Tibial nerve (tissue), 4 donors: ENCODE measurements around the gene PLS3. TPM values are rescaled to one million over a fixed set of nuclear protein-coding genes. Genes with fewer than 3 reads are reported as not detected.

Experiments used
- DNase-seq, 2 donors: peaks; one replicate each; pipeline ENCODE4 v3.0.0-alpha.2; 2019; ENCODE audit warnings: low spot score in 2 of 2
- H3K27ac ChIP-seq, 4 donors: fragments of 200-600 bp; sonication (generic) in 3 of 4; one replicate each; pipeline ENCODE4 v1.5.1; 2017 to 2019; ENCODE audit warnings: mild to moderate bottlenecking in 1 of 4
- H3K27me3 ChIP-seq, 2 donors: fragments of 200-600 bp; sonication (generic) in 1 of 2; one replicate each; pipeline versions ENCODE4 v1.5.1 to v1.6.0; 2017 to 2019
- H3K36me3 ChIP-seq, 3 donors: fragments of 200-600 bp; sonication (generic); one replicate each; pipeline ENCODE4 v1.5.1; 2018 to 2019
- H3K4me1 ChIP-seq, 4 donors: fragments of 200-600 bp; sonication (generic) in 3 of 4; one replicate each; pipeline ENCODE4 v1.5.1; 2017 to 2019
- H3K4me3 ChIP-seq, 4 donors: fragments of 200-600 bp; sonication (generic) in 3 of 4; one replicate each; pipeline ENCODE4 v1.5.1; 2017 to 2019; ENCODE audit warnings: mild to moderate bottlenecking in 1 of 4, moderate library complexity in 1 of 4
- H3K9me3 ChIP-seq, 4 donors: fragments of 200-600 bp; sonication (generic) in 3 of 4; one replicate each; pipeline ENCODE4 v1.5.1; 2017 to 2019
- EP300 ChIP-seq, 2 donors: sonication (generic); formaldehyde crosslinking; IDR thresholded peaks; one replicate each; pipeline ENCODE4 v1.6.1; 2017; ENCODE audit warnings: antibody characterized with exemption in 2 of 2, mild to moderate bottlenecking in 1 of 2
- POLR2A ChIP-seq, 2 donors: fragments of 450-650 bp; IDR thresholded peaks; one replicate each; pipeline ENCODE4 v1.6.1; 2017; ENCODE audit warnings: antibody characterized with exemption in 2 of 2, mild to moderate bottlenecking in 2 of 2, moderate library complexity in 2 of 2
- WGBS, 2 donors: methylation state at CpG; one replicate each; pipeline ENCODE4 v1.1.5; 2018; 5-methylcytosine and 5-hydroxymethylcytosine counted together
- total RNA-seq, 4 donors: library from RNA; depleted of rRNA; stranded (reverse); fragments of >200 nt; gene quantifications; one replicate each; pipeline ENCODE4 v1.1.0, GENCODE V29; 2016
- TF ChIP-seq, protein P1 (sequence below), 5 experiments: fragments of 200-600 bp in 3 of 5; fragments of 450-650 bp in 2 of 5; sonication (generic) in 3 of 5; IDR thresholded peaks; one replicate each; pipeline ENCODE4 v1.5.1; 2016 to 2019; ENCODE audit warnings: antibody characterized with exemption in 5 of 5, mild to moderate bottlenecking in 3 of 5, moderate library complexity in 2 of 5

Gene PLS3
- total RNA-seq, 4 donors from 2014 or later, result 60.9 to 93.8 (median 82.4) TPM

GRCh38 chrX:115598556-115598955, 37.6 kb downstream of the PLS3 start:
- Histone ChIP-seq H3K9me3 (no peaks in the 10 kb centered on the region), H3K27me3 (peaks cover 0 to 33% of the 10 kb centered on the region in 2 donors), H3K4me1 (no peaks in the 10 kb centered on the region), H3K27ac (no peak overlapping the region), H3K4me3 (no peak overlapping the region), H3K36me3 (no peaks in the 10 kb centered on the region)
- no peak for TF ChIP-seq POLR2A (IDR thresholded peaks at IDR 0.05)
- TF ChIP-seq EP300 (IDR thresholded peaks at IDR 0.05), result no peak
- TF ChIP-seq, protein P1, sequence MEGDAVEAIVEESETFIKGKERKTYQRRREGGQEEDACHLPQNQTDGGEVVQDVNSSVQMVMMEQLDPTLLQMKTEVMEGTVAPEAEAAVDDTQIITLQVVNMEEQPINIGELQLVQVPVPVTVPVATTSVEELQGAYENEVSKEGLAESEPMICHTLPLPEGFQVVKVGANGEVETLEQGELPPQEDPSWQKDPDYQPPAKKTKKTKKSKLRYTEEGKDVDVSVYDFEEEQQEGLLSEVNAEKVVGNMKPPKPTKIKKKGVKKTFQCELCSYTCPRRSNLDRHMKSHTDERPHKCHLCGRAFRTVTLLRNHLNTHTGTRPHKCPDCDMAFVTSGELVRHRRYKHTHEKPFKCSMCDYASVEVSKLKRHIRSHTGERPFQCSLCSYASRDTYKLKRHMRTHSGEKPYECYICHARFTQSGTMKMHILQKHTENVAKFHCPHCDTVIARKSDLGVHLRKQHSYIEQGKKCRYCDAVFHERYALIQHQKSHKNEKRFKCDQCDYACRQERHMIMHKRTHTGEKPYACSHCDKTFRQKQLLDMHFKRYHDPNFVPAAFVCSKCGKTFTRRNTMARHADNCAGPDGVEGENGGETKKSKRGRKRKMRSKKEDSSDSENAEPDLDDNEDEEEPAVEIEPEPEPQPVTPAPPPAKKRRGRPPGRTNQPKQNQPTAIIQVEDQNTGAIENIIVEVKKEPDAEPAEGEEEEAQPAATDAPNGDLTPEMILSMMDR (IDR thresholded peaks at IDR 0.05), result no peak
- DNase-seq, result no peak
- 50 to 53% methylated on average over 1 of the region's 1 CpG for WGBS, 2 donors

GRCh38 chrX:115602308-115602707, 41.3 kb downstream of the PLS3 start:
- Histone ChIP-seq H3K27ac (peak overlapping the region in 1 of 4 donors; percentile 28), H3K4me1 (no peaks in the 10 kb centered on the region), H3K9me3 (no peaks in the 10 kb centered on the region), H3K36me3 (no peaks in the 10 kb centered on the region), H3K27me3 (peaks cover 0 to 27% of the 10 kb centered on the region in 2 donors), H3K4me3 (no peak overlapping the region)
- TF ChIP-seq EP300 (IDR thresholded peaks at IDR 0.05), result no peak
- DNase-seq, result no peak

GRCh38 chrX:115602729-115603389, 41.9 kb downstream of the PLS3 start:
- TF ChIP-seq EP300 (IDR thresholded peaks at IDR 0.05) (no peak), POLR2A (IDR thresholded peaks at IDR 0.05) (no peak)
- TF ChIP-seq, protein P1 (IDR thresholded peaks at IDR 0.05), result no peak
- Histone ChIP-seq H3K27ac (peak overlapping the region in 1 of 4 donors; percentile 28), H3K4me1 (no peaks in the 10 kb centered on the region), H3K9me3 (no peaks in the 10 kb centered on the region), H3K27me3 (peaks cover 0 to 26% of the 10 kb centered on the region in 2 donors), H3K4me3 (no peak overlapping the region), H3K36me3 (no peaks in the 10 kb centered on the region)
- DNase-seq, result no peak
- WGBS, 2 donors, result 32 to 56% methylated on average over 4 of the region's 4 CpGs

DNA sequence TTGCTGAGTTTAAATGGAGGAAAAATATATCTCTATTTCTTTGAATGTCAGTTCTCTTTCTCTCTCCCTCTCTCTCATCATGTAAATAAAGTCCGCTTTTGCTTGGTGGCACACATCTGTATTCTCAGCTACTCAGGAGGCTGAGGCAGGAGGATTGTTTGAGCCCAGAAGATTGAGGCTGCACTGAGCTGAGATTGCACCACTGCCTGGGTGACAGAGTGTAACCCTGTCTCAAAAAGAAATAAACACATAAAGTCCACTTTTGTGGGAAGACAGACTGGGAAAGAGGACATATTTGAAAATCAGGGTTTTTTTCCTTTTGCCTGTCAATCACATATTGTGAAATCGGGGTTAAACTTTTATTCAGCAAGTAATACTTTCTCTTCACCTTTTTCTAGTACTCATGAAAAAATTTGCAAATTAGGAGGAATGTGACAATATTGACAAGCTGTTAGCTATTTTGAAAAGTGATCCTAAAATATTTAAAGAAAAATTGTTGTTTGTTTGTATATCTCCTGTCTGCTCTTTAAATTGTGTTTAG, 42.6 kb downstream of the PLS3 start:
- H3K9me3 ChIP-seq, result no peaks in the 10 kb centered on the region
- no peak overlapping the region for H3K27ac ChIP-seq
- no peaks in the 10 kb centered on the region for H3K4me1 ChIP-seq
- no peak overlapping the region for H3K4me3 ChIP-seq
- H3K36me3 ChIP-seq, result no peaks in the 10 kb centered on the region
- TF ChIP-seq EP300 (IDR thresholded peaks at IDR 0.05) (no peak), POLR2A (IDR thresholded peaks at IDR 0.05) (no peak)
- TF ChIP-seq, protein P1 (IDR thresholded peaks at IDR 0.05), result no peak
- no peak for DNase-seq
- peaks cover 0 to 19% of the 10 kb centered on the region in 2 donors for H3K27me3 ChIP-seq
- WGBS, 2 donors, result 91 to 93% methylated on average over 2 of the region's 2 CpGs

- Histone ChIP-seq H3K9me3 (no peaks in the 10 kb centered on the region), H3K36me3 (no peaks in the 10 kb centered on the region), H3K4me1 (no peaks in the 10 kb centered on the region), H3K27me3 (peaks cover 0 to 28% of the 10 kb centered on the region in 2 donors), H3K4me3 (no peak overlapping the region), H3K27ac (no peak overlapping the region)
- no peak for DNase-seq
- TF ChIP-seq, protein P1 (IDR thresholded peaks at IDR 0.05), result no peak
- no peak for TF ChIP-seq EP300 (IDR thresholded peaks at IDR 0.05)
- TF ChIP-seq POLR2A (IDR thresholded peaks at IDR 0.05), result no peak
- WGBS, 2 donors, result 61 to 87% methylated on average over 5 of the region's 5 CpGs
Observed at GRCh38 chrX:115606861-115607260, 45.9 kb downstream of the PLS3 start.
